ENCODE measurements around the gene HJURP.

The HJURP gene

GRCh38 chr2:233832869-233833311, 21.4 kb downstream of the HJURP start:
- no peak for TF ChIP-seq CTCF (IDR thresholded peaks at IDR 0.05; ENCODE audit: low read depth, low read length, missing control alignments)
- no peak overlapping the region for H3K4me3 ChIP-seq (replicated peaks; ENCODE audit: low read depth, low read length)
- DNase-seq (ENCODE audit: extremely low read depth, low read depth), result no peak

- DNase-seq (ENCODE audit: extremely low read depth, low read depth), result no peak
- TF ChIP-seq CTCF (IDR thresholded peaks at IDR 0.05; ENCODE audit: low read depth, low read length, missing control alignments), result no peak
- no peak overlapping the region for H3K4me3 ChIP-seq (replicated peaks; ENCODE audit: low read depth, low read length)
These were observed 21.9 kb downstream of the HJURP start for GRCh38 chr2:233832414-233832813.

DNA sequence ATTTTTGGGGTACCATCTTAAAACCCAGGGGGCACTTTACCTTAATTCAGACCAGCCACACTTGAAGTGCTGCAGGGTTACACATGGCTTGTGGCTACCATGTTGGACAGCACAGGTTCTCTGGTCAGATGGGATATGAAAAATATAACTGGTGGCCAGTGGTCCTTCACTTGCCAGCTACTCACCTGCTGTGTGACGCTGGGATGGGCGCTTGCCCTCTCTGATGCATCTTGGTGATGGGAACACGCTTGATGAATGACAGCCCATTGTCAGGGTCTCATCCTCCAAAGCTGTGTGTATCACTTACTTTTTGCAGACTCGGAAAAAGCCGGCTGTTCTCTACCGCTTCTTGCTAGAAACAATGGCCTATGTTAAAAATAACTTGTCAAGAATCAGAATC, 22.5 kb downstream of the HJURP start:
- TF ChIP-seq CTCF (IDR thresholded peaks at IDR 0.05; ENCODE audit: low read depth, low read length, missing control alignments), result no peak
- no peak for DNase-seq (ENCODE audit: extremely low read depth, low read depth)
- no peak overlapping the region for H3K4me3 ChIP-seq (replicated peaks; ENCODE audit: low read depth, low read length)

- no peak for DNase-seq (ENCODE audit: extremely low read depth, low read depth)
- H3K4me3 ChIP-seq (replicated peaks; ENCODE audit: low read depth, low read length), result no peak overlapping the region
- TF ChIP-seq CTCF (IDR thresholded peaks at IDR 0.05; ENCODE audit: low read depth, low read length, missing control alignments), result no peak
These were observed 23.2 kb downstream of the HJURP start for GRCh38 chr2:233831011-233831721.

DNA sequence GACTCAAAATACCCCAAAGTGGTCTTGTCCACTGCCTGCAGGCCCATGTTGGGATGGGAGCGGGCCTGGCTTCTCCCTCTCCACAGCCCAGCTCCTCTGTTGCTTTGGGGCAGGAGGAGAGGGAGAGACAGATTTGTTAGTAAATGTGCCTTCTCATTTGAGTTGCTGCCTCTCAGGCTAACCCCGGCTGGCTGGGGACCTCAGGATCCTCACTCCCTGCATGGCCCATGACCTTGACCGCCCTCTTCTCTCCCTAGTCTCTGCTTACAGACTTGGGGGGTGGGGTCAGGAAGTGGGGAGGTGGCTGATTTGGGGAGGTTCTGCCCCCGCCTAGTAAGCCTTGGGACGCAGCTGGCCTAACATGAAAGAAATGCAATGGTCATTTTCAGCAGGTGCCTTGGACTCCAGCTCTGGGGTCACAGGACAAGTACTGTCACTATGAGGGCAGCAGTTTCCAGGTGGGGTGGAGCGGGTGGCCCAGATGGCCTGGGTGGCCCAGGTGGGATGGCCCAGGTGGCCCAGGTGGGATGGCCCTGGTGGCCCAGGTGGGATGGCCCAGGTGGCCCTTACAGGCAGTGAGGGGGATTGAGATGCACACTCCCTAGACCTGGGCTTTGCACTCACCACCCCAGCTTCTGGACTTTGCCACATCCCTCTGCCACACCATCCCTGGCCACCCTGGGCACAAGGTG, 24.1 kb downstream of the HJURP start:
- TF ChIP-seq CTCF (IDR thresholded peaks at IDR 0.05; ENCODE audit: low read depth, low read length, missing control alignments), result no peak
- no peak overlapping the region for H3K4me3 ChIP-seq (replicated peaks; ENCODE audit: low read depth, low read length)
- no peak for DNase-seq (ENCODE audit: extremely low read depth, low read depth)

- no peak for DNase-seq (ENCODE audit: extremely low read depth, low read depth)
- no peak for TF ChIP-seq CTCF (IDR thresholded peaks at IDR 0.05; ENCODE audit: low read depth, low read length, missing control alignments)
- no peak overlapping the region for H3K4me3 ChIP-seq (replicated peaks; ENCODE audit: low read depth, low read length)
These were observed 24.9 kb downstream of the HJURP start for GRCh38 chr2:233829193-233830110.

Measured in HFF-Myc (cell line).